ENCODE measurements around the gene MGAT5B. TPM values are rescaled to one million over a fixed set of nuclear protein-coding genes. Genes with fewer than 3 reads are reported as not detected.

Gene MGAT5B, protein sequence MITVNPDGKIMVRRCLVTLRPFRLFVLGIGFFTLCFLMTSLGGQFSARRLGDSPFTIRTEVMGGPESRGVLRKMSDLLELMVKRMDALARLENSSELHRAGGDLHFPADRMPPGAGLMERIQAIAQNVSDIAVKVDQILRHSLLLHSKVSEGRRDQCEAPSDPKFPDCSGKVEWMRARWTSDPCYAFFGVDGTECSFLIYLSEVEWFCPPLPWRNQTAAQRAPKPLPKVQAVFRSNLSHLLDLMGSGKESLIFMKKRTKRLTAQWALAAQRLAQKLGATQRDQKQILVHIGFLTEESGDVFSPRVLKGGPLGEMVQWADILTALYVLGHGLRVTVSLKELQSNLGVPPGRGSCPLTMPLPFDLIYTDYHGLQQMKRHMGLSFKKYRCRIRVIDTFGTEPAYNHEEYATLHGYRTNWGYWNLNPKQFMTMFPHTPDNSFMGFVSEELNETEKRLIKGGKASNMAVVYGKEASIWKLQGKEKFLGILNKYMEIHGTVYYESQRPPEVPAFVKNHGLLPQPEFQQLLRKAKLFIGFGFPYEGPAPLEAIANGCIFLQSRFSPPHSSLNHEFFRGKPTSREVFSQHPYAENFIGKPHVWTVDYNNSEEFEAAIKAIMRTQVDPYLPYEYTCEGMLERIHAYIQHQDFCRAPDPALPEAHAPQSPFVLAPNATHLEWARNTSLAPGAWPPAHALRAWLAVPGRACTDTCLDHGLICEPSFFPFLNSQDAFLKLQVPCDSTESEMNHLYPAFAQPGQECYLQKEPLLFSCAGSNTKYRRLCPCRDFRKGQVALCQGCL
- total RNA-seq = 0.22 and 0.86 TPM in 2 replicates

DNA sequence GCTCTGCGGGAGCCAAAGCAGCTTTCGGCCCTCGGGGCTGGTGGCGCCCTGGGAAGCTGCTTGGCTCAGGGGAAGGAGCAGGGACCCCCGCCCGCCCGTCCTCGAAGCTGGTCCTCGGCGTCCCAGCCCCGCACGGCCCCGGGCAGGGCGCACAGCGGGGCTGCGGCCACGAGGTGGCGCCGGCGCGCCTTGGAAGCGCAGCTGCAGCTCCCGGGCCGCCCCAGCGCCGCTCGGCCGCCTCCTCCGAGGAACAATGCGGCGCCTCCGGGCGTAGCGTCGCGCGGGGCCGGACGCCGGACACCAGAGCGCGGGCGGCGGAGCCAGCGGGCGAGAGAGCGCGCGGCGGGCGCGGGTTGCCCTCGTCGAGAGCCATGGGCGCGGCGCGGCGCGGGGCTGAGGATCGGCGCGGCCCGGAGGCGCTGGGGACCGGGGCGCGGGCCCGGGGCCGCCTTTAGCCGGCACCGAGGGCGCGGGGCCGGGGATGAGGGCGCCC, at the start of gene MGAT5B:
MGAT5B (plus strand) TSS at position 229 of the 493 bp plus-strand sequence. CDS start 626 bp downstream, outside the sequence.

Other genes with a start within 250 kb of the MGAT5B start
- not detected in 2 replicates for gene ST6GALNAC1, start 224.6 kb upstream of the MGAT5B start, total RNA-seq
- gene MXRA7, start 157.4 kb upstream of the MGAT5B start, total RNA-seq = 194 and 211 TPM in 2 replicates
- 24.2 and 37.0 TPM in 2 replicates for gene JMJD6, start 141.8 kb upstream of the MGAT5B start, total RNA-seq
- gene METTL23, start 141.6 kb upstream of the MGAT5B start, total RNA-seq = 17.7 and 25.5 TPM in 2 replicates
- gene SRSF2, start 131.1 kb upstream of the MGAT5B start, total RNA-seq = 122 and 305 TPM in 2 replicates
- 28.9 and 56.1 TPM in 2 replicates for gene MFSD11, start 130.3 kb upstream of the MGAT5B start, total RNA-seq